GM18499 (cell line): ENCODE results near the gene AKAP6.
"Not testable (repeated sequence)": the region's sequence is repeated elsewhere in the genome, so short reads cannot be mapped to it uniquely, and the experiment has no call there.

Experiments used
- ATAC-seq: cut with Tn5 transposase; IDR thresholded peaks from one replicate; pipeline ENCODE4 v1.9.1; 2021; ENCODE audit warnings: moderate number of reproducible peaks; ENCODE audit not compliant: insufficient read depth, unreplicated experiment

AKAP6 gene

DNA sequence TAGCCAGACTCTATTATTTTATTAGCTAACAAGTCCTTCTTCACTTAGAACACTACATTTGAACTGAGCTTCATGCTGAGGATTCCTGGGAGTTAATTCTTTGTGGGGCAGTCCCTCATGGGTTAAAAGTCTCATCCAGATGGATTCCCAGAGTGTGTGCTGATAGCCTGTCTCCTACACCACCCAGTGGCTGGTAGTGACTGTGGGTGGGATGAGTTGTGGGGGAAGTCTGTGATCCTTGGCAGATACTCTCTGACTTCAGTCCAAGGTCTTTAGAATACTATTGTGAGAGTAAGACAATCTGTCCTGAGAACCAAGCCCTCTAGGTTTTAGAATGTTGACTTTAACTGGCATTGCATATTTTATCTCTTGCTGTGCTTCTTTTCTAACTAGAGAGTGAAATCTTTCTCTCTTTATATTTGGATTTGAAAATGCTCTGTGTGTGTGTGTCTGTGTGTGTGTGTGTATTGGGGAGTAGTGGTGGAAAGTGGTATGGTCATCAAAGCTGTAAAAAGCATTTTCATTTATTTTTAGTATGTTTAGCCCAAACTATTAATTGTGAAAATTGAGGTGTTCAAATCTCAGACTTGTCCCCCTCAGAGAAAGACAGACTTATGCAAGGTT is 37.3 kb downstream of the AKAP6 start:
- no peak for ATAC-seq

DNA sequence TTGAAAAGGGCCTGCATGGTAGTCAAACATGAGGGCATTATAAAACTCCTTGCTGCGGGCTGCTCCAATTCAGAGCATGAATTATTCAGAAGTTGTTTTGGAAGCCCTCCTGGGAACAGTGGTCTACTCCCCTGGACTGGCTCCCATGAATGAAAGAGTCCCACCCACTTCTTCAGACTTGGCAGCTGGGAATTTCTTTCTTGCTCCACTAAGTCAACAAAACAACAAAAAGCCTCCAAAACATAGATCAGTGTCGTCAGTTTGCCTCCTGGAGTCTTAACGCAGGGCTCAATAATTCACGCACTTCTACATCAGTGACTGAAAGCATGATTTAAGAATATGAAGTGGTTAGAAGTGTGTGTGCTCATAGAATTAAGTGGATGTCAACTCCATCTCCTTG is 37.9 kb downstream of the AKAP6 start:
- ATAC-seq: no peak

DNA sequence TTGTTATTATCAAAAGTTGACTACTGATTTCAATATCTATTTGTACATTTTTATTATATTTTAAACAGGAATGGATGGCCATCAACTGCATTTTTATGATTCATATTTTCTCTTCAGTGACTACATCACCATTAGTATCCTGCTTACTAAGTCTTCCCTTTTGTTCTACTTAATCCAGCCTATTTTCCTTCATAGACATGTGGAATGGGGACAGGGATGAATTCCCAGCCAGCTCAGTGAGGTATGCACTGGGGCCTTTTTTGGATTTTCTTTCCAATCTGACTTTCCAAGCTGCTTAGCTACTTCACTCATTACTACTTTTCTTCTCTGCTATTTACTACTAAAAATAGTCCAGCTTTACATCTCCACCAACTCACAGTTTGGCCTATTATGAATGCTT is 38.4 kb downstream of the AKAP6 start:
- ATAC-seq: no peak

DNA sequence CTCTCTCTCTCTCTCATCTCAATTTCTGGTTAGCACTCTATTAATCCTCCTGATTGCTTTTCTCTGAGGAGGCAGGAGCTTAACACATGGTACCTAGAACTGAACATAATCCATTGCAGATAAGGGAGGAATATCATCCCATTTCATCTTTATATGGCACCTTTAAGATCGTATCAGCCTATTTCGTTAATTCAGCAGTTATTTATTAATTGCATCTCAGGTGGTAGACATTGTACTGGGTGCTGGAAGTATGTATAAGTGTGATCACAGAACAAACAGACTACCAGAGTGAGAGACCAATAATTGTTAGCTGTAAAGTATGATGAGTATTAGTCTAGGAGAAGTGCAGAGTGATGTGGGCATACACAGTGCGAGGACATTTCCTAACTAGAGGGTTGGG is 39.0 kb downstream of the AKAP6 start:
- ATAC-seq: no peak

DNA sequence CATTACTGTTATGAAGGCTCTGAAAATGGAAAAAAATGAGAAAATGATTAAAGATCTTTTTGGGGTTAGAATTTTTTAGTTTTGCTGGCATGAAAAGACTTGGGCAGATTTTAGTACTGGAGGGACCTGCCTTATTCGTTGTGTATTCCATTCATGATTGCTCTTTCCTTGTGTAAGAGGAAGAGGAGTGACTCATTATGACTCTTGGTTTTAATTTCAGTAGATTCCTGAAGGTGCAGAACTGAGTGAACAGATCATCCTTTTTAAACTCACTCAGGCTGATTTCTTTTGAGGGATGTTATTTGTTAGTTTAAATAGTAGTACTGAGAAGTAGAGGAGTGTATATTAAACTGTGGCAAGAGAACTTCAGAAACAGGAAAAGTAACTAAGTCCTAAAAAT is 41.6 kb downstream of the AKAP6 start:
- no peak for ATAC-seq

DNA sequence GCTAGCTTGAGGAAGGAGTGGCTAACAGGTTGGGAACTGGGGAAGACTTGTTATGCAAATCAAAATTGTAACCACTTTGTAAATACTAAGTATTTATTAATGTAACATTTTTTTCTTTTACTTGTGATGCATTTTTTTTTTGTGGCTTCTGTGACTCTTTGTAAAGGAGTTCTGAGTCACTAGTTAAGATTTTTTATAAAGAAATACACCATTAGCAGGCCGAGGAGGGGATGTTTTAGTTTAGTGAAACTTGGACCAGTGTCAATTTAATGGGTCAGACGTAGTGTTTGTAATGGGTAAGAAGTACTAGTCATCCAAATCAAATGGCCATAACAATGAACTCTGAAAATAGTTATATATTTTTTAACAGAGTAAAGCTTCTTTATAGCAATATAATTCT is 43.1 kb downstream of the AKAP6 start:
- ATAC-seq: no peak

DNA sequence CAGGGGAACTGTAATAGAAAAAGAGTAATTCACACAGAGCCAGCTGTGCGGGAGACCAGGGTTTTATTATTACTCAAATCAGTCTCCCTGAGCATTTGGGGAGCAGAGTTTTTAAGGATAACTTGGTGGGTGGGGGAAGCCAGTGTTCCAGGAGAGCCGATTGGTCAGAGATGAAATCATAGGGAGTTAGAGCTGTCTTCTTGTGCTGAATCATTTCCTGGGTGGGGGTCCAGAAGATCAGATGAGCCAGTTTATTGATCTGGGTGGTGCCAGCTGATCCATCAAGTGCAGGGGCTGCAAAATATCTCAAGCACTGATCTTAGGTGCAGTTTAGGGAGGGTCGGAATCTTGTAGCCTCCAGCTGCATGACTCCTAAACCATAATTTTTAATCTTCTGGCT is 44.1 kb downstream of the AKAP6 start:
- not testable (repeated sequence) for ATAC-seq

DNA sequence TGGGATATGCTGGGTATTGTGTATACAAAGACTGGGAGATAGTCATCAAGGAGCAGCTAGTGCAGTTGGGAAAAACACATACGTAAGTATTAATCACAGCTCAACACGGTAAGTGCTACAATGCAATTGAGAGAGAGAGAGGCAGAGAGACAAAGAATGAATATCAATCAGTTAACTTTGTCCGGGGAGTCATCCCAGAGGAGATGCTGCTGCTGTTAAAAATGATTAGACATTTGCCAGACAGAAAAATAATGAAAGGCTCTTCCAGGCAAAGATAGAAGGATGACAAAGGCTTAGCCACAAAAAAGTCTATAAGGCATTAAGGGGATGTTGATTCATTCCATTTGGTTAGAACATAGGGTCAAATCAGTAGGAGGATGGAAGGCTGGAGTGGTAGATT is 45.1 kb downstream of the AKAP6 start:
- ATAC-seq: no peak

DNA sequence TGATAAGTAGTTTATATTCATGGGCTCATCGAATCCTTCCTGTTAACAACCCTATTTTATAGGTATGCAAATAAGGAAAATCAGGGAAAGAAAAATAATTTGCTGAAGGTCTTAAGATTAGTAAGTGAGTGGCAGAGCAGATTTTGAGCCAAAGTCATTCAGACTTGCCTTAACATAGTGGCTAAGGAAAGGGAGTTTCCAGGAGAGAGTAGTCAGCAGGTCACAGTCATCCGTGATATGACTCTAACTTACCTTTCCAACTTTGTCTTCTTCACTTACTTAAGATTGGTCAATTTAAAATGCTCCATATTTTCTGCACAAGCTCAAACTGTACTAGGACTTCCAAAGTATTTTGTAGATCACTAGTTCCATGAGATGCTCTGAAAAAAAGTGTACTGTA is 46.6 kb downstream of the AKAP6 start:
- ATAC-seq: no peak

DNA sequence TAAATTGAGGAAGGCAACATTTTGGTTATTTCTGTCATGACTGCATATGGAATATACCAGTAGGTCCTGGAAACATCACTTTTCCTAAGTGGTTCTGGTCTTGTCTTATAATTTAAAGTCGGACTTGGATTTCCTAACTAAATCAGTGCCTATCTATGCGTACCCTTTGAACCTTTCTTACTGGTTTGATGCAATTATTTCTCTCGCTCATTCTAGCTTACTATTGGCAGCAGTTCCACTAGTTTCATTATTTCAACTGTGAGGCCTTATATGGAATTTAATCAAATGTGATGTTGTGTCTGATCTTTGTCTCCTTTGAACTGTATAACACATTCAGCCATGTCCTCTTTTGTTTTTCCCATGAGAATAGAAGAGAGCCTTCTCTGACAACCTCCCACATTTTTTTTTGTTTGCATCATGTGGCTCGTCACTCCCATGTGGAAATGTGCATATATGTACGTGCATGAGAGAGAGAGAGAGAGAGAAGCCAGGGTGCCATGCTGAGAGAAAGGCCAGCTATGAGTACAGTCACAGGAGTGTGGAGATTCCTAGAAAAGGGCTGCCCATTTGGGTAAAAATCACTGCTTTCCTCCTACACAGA is 48.0 kb downstream of the AKAP6 start:
- ATAC-seq: no peak

DNA sequence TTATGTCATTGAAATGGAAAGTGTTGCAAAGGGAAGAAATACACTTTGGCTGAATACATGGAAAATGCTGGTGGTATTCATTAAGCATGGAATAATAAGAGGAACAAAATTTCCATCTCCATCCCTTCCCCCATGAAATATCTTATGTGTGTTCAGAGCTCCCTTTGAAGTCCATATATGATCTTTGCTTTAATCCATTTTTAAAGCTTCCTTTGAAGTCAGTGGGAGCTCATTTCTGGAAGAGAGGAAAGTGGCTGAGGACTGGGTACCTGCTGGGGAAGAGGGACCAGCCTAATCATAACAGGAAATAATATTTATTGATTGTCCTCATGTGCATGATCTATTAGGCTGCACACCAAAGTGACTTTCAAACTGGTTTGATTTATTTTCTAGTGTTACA is 49.2 kb downstream of the AKAP6 start:
- ATAC-seq: no peak

DNA sequence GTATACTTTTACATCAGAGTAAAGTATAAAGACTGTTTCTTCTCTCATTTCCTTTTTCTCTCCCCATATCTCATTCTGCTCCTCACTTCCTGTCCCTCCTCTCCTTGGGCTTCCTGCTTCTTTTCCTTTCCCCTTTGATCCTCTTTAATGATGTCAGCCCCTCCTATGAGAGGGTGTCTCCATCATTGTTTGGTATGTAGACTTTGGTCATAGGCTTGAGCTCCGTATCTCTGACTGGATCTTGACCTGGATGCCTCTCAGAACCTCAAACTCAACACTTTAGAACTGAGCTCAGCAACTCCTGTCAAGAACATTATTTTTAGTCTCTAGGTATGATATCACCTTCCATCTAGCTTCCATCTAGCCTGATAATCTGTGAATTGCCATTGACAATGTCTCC is 50.3 kb downstream of the AKAP6 start:
- no peak for ATAC-seq

DNA sequence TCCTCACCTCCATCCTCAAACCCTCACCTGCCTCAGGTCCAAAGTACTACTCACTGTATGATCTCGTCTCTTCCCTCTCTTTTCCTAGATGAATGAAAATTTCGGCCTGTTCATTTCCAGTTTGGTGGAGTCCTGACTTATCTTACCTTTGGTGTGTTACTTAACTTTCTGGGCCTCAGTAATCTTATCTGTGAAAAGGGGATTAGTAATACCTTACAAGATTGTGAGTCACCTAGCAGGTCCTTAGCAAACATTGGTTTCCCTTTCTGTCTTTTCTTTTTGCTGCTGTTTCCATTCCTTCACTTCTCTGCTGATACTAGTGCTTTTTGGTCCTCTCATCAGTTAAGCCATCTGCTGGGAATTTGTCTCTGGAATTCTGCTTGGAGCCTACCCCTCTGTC is 52.8 kb downstream of the AKAP6 start:
- no peak for ATAC-seq

DNA sequence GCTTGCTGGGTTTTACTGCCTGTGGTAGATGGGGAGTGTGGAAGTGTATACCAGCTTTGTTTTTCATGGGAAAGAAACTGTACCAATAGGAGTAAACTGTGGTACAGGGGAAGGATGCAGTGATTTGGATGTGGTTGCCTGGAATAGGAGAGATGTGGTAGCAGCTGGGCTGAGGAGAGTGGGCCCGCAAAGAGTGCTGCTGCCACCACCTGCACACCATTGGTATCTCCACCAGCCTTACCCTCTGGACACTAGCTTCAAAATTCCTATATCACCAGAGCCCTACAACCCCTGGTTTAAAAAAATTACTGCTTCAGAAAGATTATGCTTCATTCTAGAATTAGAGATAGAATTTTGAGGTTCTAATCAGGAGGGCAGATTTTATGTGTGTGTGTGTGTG is 53.6 kb downstream of the AKAP6 start:
- ATAC-seq: no peak

DNA sequence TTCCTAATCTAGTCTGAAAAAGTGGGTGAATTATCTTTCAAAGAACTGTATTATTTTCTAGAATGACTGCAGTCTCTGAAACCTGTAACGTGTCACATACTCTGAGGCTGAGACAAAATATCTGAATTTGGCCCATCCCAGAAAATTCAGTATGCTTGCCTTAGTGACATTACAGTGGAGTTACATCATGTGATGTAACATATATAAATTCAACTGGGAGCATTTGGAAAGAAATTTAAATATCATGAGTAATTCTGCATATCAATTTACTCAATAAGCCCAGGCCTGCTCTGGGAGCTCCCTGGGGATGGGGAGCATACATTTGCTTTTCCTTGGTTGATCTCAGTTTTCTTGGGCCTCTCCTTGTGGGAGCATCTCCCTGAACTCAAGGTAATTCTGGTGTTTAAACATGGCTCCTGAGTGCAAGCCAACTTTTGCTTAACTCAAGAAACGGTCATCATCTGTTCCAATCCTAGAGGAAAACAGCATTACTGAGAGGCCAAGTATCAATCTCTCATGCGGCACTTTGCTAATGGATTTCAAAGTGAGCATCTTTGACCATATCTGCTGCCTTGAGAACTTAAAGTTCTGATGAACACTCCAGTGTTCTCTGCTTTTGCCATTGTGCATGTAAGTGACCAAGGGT is 54.4 kb downstream of the AKAP6 start:
- no peak for ATAC-seq

DNA sequence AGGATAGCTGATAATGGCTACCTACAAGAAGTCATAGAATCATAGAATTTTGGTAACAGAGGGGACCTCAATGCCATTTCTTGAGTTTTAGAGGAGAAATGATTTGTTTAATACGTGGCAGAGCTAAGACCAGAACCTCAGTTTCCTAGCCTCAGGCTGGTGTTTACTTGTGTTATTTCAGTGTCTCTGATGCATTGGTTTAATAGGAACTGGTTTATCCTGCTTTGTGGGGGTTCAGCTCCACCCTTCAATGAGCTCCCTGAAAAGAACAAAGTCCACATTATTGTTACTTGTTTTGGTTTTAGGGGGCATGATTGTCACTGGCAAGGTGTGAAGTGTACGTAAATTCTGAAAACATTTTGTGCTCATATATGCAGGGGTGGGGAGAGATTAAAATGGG is 55.4 kb downstream of the AKAP6 start:
- ATAC-seq: no peak

DNA sequence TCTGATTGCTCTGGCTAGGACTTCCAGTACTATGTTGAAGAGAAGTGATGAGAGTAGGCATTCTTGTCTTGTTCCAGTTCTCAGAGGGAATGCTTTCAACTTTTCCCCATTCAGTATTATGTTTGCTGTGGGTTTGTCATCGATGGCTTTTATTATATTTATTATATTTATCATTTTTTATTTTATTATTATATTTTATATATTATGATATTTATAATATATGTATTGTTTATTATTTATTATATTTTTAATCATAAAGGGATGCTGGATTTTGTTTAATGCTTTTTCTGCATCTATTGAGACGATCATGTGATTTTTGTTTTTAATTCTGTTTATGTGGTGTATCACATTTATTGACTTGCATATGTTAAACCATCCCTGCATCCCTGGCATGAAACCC is 58.2 kb downstream of the AKAP6 start:
- ATAC-seq: not testable (repeated sequence)

DNA sequence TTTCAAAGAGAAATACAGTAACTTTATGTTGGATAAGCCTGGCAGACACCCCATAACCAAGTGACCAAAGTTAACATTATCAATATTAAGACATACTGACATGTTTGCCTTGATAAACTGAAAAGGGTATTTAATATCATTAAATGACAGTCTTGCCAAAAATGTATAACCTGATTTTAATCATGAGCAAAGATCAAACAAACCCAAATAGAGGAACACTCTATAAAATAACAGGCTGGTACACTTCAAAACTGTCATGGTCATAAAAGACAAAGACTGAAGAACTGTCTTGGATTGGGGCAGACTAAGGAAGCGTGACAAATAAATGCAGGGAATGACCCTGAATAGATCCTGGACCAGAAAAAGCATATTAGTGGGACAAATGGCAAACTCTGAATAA is 64.0 kb downstream of the AKAP6 start:
- ATAC-seq: no peak

DNA sequence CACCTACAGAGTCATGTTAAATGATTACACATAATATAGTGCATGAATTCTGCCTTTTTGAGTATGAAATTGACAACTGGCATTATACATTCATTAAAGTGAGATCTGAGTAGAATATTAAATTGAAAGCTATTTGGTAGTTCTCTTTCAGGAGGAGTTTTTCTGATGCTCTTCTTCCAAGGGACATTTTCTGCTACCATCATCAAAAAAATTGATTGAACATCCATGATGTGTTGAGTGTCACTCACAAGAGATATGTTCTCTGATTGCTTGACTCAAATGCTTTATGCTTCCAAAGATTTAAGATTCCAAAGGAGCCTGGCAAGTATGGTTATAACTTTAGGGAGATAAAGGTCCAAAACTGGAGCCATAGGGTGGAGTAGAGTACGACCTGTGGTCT is 64.9 kb downstream of the AKAP6 start:
- no peak for ATAC-seq

DNA sequence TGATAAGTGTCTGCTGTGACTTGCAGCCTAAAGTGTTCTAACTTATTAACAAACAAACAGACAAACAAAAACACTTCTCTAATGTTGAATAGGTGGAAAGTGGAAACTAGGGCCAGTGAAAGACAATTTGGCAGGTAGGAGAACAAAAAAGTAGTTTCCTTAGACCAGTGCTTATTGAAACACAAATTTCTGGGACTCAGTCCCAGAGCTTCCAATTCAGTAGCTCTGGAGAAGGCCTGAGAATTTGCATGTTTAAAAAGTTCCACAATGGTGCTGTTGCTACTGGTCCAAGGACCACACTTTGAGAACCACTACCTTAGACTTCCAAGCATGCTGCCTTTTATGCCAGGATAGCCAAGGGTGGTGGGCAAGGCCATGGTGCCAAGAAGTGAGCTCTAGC is 67.8 kb downstream of the AKAP6 start:
- no peak for ATAC-seq

DNA sequence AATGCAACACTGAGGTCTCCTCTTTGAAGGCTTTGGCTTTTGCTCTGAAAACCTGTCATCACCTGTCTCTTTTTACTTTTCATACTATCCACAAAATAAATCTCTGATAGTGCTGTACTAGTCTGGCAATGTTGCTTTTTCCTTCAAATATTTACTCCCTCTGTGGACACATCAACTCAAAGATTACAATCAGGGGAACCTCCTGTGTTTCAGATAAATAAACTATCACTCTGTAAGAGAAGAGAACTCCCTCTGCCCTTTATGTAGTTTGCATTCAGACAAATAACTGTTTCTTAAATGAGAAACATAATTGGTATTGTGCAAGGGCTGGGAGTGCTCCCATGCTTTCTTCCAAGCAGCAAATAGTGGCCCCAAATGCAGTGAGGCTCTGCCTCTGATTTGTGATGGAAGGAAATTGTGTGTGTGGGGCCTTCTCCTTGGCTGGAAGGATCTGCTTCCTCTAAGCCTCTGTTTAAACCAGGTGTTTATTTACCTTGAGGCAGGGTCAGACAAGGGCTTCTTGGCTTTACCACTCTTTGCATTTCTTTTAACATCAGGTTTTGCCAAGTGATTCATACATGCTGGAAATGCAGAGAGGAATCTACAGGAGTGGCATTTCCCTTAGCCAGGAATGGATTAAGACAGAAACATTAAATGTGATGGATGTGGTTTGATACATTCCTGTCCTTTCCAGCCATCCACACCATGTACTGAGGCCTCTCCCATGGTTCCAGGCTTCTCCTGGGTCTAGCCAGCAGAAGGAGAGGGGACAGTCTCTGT is 69.0 kb downstream of the AKAP6 start:
- no peak for ATAC-seq
